K562 (cell line): ENCODE measurements around the gene MECP2. TPM values are rescaled to one million over a fixed set of nuclear protein-coding genes. Genes with fewer than 3 reads are reported as not detected.

Experiments used
- BRD9 ChIP-seq: fragments of 450-650 bp; IDR thresholded peaks from 2 replicates; pipeline ENCODE4 v1.6.1; 2018; ENCODE audit warnings: low read depth; ENCODE audit not compliant: partially characterized antibody
- EP400 ChIP-seq: fragments of 450-650 bp; IDR thresholded peaks from 2 replicates; pipeline ENCODE4 v1.6.1; 2017; ENCODE audit warnings: antibody characterized with exemption, mild to moderate bottlenecking, moderate library complexity
- FOXM1 ChIP-seq, 2 experiments: fragments of 450-650 bp in 1 of 2; sonication (generic) in 1 of 2; formaldehyde crosslinking in 1 of 2; IDR thresholded peaks; 2 replicates each; pipeline versions ENCODE4 v1.6.1 to v1.9.0; 2017 to 2022; ENCODE audit warnings: low read depth in 2 of 2, mild to moderate bottlenecking in 2 of 2, missing genetic modification reagents in 1 of 2, moderate library complexity in 1 of 2
- GATAD2B ChIP-seq: fragments of 450-650 bp; IDR thresholded peaks from 2 replicates; pipeline ENCODE4 v1.6.1; 2017; ENCODE audit warnings: mild to moderate bottlenecking, borderline replicate concordance
- HDAC2 ChIP-seq: fragments of 450-650 bp; IDR thresholded peaks from 2 replicates; pipeline ENCODE4 v1.6.1; 2016; ENCODE audit warnings: mild to moderate bottlenecking
- JUN ChIP-seq, 2 experiments: sonication (generic) in 1 of 2; formaldehyde crosslinking in 1 of 2; IDR thresholded peaks; 2 replicates each; pipeline versions ENCODE4 v1.6.1 to v1.8.0; 2012 to 2022; ENCODE audit warnings: borderline replicate concordance in 2 of 2, mild to moderate bottlenecking in 2 of 2, improper control_type of control experiment in 1 of 2, low read depth in 1 of 2, low read length in 1 of 2, missing genetic modification reagents in 1 of 2
- LCOR ChIP-seq: sonication (generic); formaldehyde crosslinking; IDR thresholded peaks from 2 replicates; pipeline ENCODE4 v1.8.0; 2022; ENCODE audit warnings: mild to moderate bottlenecking, missing genetic modification reagents
- MIER1 ChIP-seq: fragments of 450-650 bp; IDR thresholded peaks from 2 replicates; pipeline ENCODE4 v1.6.1; 2016; ENCODE audit warnings: antibody characterized with exemption, mild to moderate bottlenecking, low read depth
- NFIC ChIP-seq: fragments of 450-650 bp; IDR thresholded peaks from 2 replicates; pipeline ENCODE4 v1.6.1; 2017; ENCODE audit warnings: mild to moderate bottlenecking, inconsistent platforms
- POLR2H ChIP-seq: IDR thresholded peaks from 2 replicates; pipeline ENCODE4 v1.6.1; 2016; ENCODE audit warnings: missing genetic modification characterization, low read depth, mild to moderate bottlenecking, control low read depth, missing compliant biosample characterization, moderate library complexity
- RAD51 ChIP-seq: fragments of 450-650 bp; IDR thresholded peaks from 2 replicates; pipeline ENCODE4 v1.7.1; 2016; ENCODE audit warnings: low read depth, mild to moderate bottlenecking, borderline replicate concordance
- RBM25 ChIP-seq: fragments of 200-400 bp; formaldehyde crosslinking; IDR thresholded peaks from 2 replicates; pipeline ENCODE4 v1.6.1; 2018; ENCODE audit warnings: low read length, low read depth, moderate library complexity; ENCODE audit not compliant: severe bottlenecking
- SRSF1 ChIP-seq: fragments of 200-400 bp; formaldehyde crosslinking; IDR thresholded peaks from 2 replicates; pipeline ENCODE4 v1.6.1; 2017; ENCODE audit warnings: mild to moderate bottlenecking, low read depth, low read length, moderate library complexity
- ZNF121 ChIP-seq: sonication (generic); formaldehyde crosslinking; conservative IDR thresholded peaks from 2 replicates; pipeline ENCODE4 v1.8.0; 2022; ENCODE audit warnings: missing genetic modification reagents
- ZNF224 ChIP-seq: sonication (generic); formaldehyde crosslinking; IDR thresholded peaks from 2 replicates; pipeline ENCODE4 v1.8.0; 2022; ENCODE audit warnings: mild to moderate bottlenecking, missing genetic modification reagents
- ZNF431 ChIP-seq: sonication (generic); formaldehyde crosslinking; IDR thresholded peaks from 2 replicates; pipeline ENCODE4 v1.8.0; 2022; ENCODE audit warnings: mild to moderate bottlenecking, missing genetic modification reagents
- ZNF444 ChIP-seq: fragments of 250-450 bp; sonication (Bioruptor Pico); IDR thresholded peaks from 2 replicates; pipeline ENCODE4 v1.4.0; 2020; ENCODE audit warnings: mild to moderate bottlenecking, moderate library complexity
- polyA plus RNA-seq, 8 experiments: library from polyadenylated mRNA; depleted of rRNA in 4 of 8; stranded (reverse) in 5 of 8; unstranded in 3 of 8; fragments of >200 nt; fragmentation: Nextera tagmentation in 2 of 8; fragmentation: Illumina TruSeq in 1 of 8; extraction: Ambion mirVana in 2 of 8; extraction: Trizol in 1 of 8; gene quantifications; 2 replicates each; pipeline versions ENCODE4 v1.2.1 to v1.2.3, GENCODE V29; 2011 to 2014; ENCODE audit warnings: inconsistent platforms in 1 of 8, missing spikeins in 1 of 8
- total RNA-seq, 7 experiments: library from RNA; depleted of rRNA in 6 of 7; stranded (reverse); fragments of >200 nt in 6 of 7; fragmentation: Illumina TruSeq in 2 of 7; extraction: Trizol in 2 of 7; gene quantifications; 2 replicates each; pipeline versions ENCODE4 v1.2.1 to v1.2.3, GENCODE V29; 2011 to 2021; ENCODE audit warnings: low replicate concordance in 1 of 7
- TF ChIP-seq, protein P1 (sequence below): fragments of 250-450 bp; sonication (Bioruptor Pico); IDR thresholded peaks from 2 replicates; pipeline ENCODE4 v1.6.1; 2021; ENCODE audit warnings: mild to moderate bottlenecking
- TF ChIP-seq, protein P2 (sequence below): sonication (generic); formaldehyde crosslinking; IDR thresholded peaks from 2 replicates; pipeline ENCODE4 v1.9.0; 2022; ENCODE audit warnings: mild to moderate bottlenecking, missing genetic modification reagents
- TF ChIP-seq, protein P3 (sequence below): sonication (generic); formaldehyde crosslinking; IDR thresholded peaks from 2 replicates; pipeline ENCODE4 v1.8.0; 2022; ENCODE audit warnings: mild to moderate bottlenecking, missing genetic modification reagents
- TF ChIP-seq, protein P4 (sequence below): fragments of 250-450 bp; sonication (Bioruptor Pico); IDR thresholded peaks from 2 replicates; pipeline ENCODE4 v1.4.0; 2020; ENCODE audit warnings: mild to moderate bottlenecking, moderate library complexity
- TF ChIP-seq, protein P5 (sequence below), 2 experiments: IDR thresholded peaks; 2 replicates each; pipeline ENCODE4 v1.6.1; 2012; ENCODE audit warnings: improper control_type of control experiment in 2 of 2, low read depth in 2 of 2, low read length in 2 of 2, borderline replicate concordance in 1 of 2

The MECP2 gene
- total and polyA plus RNA-seq, 9 of the 15 experiments (the other 6 are each of a cell fraction or from before 2014, with no cell fraction given) = 2.1 to 50.9 (median 30.5) TPM

DNA sequence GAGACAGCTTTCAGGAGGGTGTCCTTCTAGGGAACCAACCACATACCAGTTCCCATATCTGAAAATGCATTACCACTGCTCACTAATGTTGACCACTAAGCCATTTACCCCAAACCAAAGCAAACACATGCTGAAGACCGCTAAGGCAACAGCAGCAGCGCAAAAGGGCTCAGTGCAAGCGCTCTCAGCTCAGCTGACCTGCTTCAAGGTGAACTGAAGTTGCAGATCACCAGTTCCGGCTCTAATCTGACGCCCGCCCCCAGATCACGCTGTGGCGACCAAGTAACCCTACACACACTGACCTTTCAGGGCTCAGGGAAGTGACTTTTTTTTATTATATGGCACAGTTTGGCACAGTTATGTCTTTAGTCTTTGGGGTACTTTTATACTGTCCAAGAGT, 5.8 kb downstream of the MECP2 start (continued):
- TF ChIP-seq, protein P1, sequence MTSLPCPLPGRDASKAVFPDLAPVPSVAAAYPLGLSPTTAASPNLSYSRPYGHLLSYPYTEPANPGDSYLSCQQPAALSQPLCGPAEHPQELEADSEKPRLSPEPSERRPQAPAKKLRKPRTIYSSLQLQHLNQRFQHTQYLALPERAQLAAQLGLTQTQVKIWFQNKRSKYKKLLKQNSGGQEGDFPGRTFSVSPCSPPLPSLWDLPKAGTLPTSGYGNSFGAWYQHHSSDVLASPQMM = no peak
- TF ChIP-seq ZNF224 (CRISPR knock-in tag) = no peak
- no peak for TF ChIP-seq FOXM1 (IDR thresholded peaks at IDR 0.05; ENCODE audit: low read depth)
- no peak for TF ChIP-seq FOXM1 (CRISPR knock-in tag; IDR thresholded peaks at IDR 0.05; ENCODE audit: low read depth)
- TF ChIP-seq NFIC = no peak
- TF ChIP-seq, protein P2, sequence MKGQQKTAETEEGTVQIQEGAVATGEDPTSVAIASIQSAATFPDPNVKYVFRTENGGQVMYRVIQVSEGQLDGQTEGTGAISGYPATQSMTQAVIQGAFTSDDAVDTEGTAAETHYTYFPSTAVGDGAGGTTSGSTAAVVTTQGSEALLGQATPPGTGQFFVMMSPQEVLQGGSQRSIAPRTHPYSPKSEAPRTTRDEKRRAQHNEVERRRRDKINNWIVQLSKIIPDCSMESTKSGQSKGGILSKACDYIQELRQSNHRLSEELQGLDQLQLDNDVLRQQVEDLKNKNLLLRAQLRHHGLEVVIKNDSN = peak; percentile 51; the same call in 1 of the 2 replicates
- TF ChIP-seq, protein P3, sequence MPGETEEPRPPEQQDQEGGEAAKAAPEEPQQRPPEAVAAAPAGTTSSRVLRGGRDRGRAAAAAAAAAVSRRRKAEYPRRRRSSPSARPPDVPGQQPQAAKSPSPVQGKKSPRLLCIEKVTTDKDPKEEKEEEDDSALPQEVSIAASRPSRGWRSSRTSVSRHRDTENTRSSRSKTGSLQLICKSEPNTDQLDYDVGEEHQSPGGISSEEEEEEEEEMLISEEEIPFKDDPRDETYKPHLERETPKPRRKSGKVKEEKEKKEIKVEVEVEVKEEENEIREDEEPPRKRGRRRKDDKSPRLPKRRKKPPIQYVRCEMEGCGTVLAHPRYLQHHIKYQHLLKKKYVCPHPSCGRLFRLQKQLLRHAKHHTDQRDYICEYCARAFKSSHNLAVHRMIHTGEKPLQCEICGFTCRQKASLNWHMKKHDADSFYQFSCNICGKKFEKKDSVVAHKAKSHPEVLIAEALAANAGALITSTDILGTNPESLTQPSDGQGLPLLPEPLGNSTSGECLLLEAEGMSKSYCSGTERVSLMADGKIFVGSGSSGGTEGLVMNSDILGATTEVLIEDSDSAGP (CRISPR knock-in tag) = no peak
- no peak for TF ChIP-seq RBM25
- TF ChIP-seq, protein P4, sequence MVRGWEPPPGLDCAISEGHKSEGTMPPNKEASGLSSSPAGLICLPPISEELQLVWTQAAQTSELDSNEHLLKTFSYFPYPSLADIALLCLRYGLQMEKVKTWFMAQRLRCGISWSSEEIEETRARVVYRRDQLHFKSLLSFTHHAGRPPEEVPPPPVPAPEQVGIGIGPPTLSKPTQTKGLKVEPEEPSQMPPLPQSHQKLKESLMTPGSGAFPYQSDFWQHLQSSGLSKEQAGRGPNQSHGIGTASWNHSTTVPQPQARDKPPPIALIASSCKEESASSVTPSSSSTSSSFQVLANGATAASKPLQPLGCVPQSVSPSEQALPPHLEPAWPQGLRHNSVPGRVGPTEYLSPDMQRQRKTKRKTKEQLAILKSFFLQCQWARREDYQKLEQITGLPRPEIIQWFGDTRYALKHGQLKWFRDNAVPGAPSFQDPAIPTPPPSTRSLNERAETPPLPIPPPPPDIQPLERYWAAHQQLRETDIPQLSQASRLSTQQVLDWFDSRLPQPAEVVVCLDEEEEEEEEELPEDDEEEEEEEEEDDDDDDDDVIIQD (CRISPR knock-in tag) = no peak
- TF ChIP-seq HDAC2 = no peak
- TF ChIP-seq BRD9 = no peak
- no peak for TF ChIP-seq ZNF444
- TF ChIP-seq ZNF431 (CRISPR knock-in tag) = no peak
- TF ChIP-seq SRSF1 = no peak
- TF ChIP-seq ZNF121 = no peak
- TF ChIP-seq GATAD2B = no peak
- no peak for TF ChIP-seq JUN (IDR thresholded peaks at IDR 0.05; ENCODE audit: borderline replicate concordance, low read depth, low read length)
- TF ChIP-seq JUN (CRISPR knock-in tag; IDR thresholded peaks at IDR 0.05; ENCODE audit: borderline replicate concordance) = no peak
- TF ChIP-seq MIER1 = no peak
- TF ChIP-seq, protein P5, sequence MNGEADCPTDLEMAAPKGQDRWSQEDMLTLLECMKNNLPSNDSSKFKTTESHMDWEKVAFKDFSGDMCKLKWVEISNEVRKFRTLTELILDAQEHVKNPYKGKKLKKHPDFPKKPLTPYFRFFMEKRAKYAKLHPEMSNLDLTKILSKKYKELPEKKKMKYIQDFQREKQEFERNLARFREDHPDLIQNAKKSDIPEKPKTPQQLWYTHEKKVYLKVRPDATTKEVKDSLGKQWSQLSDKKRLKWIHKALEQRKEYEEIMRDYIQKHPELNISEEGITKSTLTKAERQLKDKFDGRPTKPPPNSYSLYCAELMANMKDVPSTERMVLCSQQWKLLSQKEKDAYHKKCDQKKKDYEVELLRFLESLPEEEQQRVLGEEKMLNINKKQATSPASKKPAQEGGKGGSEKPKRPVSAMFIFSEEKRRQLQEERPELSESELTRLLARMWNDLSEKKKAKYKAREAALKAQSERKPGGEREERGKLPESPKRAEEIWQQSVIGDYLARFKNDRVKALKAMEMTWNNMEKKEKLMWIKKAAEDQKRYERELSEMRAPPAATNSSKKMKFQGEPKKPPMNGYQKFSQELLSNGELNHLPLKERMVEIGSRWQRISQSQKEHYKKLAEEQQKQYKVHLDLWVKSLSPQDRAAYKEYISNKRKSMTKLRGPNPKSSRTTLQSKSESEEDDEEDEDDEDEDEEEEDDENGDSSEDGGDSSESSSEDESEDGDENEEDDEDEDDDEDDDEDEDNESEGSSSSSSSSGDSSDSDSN (IDR thresholded peaks at IDR 0.05; ENCODE audit: borderline replicate concordance in 1 of 2, low read depth in 2 of 2, low read length in 2 of 2) = no peak
- no peak for TF ChIP-seq LCOR (CRISPR knock-in tag)
- no peak for TF ChIP-seq POLR2H (tag)
- 0 out of 2 replicates have a peak, but pooled peaks have one; percentile 24 for TF ChIP-seq EP400
- no peak for TF ChIP-seq RAD51
